Measurements from ENCODE around the gene RRP12. TPM values are rescaled to one million over a fixed set of nuclear protein-coding genes. Genes with fewer than 3 reads are reported as not detected.

The RRP12 gene
- total RNA-seq, 4 donors from 2014 or later: 14.8 to 27.6 (median 25.0) TPM

DNA sequence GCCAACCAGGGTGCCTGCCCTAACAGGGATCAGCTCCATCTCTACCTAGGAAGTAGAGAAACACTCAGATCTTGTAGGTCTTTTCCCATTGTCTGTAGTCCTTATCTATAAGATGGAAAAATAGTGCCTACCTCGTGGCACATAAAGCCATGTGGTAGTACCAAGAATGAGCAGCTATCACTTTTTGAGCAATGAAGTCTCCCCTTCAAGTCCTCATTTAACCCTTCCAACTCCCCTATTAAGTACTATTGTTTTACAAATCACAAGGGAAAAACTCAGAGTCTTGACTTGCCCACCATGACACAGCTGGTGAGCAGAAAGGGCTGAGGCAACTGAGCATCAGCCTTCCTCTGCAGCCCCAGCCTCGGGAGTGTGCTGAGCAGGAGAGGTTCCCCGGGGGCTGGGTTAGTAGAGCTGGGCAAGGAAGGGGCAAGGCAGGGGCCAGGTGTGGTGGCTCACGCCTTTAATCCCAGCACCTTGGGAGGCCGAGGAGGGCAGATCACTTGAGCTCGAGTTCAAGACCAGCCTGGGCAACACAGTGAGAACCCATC, 69.9 kb downstream of the RRP12 start:
- H3K36me3 ChIP-seq: no peaks in the 10 kb centered on the region
- H3K4me1 ChIP-seq: peaks cover 0 to 14% of the 10 kb centered on the region in 2 donors
- intact Hi-C loops (cut with DNase I; ENCODE audit: low total_unique reads): no loop called here
- no peak overlapping the region for H3K27ac ChIP-seq
- no peaks in the 10 kb centered on the region for H3K9me3 ChIP-seq
- TF ChIP-seq, protein P1, sequence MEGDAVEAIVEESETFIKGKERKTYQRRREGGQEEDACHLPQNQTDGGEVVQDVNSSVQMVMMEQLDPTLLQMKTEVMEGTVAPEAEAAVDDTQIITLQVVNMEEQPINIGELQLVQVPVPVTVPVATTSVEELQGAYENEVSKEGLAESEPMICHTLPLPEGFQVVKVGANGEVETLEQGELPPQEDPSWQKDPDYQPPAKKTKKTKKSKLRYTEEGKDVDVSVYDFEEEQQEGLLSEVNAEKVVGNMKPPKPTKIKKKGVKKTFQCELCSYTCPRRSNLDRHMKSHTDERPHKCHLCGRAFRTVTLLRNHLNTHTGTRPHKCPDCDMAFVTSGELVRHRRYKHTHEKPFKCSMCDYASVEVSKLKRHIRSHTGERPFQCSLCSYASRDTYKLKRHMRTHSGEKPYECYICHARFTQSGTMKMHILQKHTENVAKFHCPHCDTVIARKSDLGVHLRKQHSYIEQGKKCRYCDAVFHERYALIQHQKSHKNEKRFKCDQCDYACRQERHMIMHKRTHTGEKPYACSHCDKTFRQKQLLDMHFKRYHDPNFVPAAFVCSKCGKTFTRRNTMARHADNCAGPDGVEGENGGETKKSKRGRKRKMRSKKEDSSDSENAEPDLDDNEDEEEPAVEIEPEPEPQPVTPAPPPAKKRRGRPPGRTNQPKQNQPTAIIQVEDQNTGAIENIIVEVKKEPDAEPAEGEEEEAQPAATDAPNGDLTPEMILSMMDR (IDR thresholded peaks at IDR 0.05): no peak
- no peak for TF ChIP-seq POLR2A (IDR thresholded peaks at IDR 0.05)
- H3K4me3 ChIP-seq: no peak overlapping the region
- no peaks in the 10 kb centered on the region for H3K27me3 ChIP-seq
- DNase-seq: no peak

DNA sequence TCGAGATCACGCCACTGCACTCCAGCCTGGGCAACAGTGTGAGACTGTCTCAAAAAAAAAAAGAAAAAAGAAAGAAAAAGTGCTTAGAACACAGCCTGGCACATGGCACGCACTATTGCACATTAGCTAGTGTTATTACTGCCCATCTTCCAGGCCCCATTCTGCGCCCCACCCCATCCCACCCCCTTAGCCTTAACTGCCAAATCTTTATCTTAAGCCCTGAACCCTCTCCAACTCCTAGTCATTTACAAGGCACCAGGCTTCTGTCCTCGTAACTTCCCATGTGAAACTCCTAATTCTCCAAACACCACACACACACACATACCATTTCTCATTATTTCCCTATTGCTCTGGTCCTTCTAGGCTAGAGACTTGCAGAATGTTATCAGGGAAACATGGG, 71.4 kb downstream of the RRP12 start:
- H3K36me3 ChIP-seq: no peaks in the 10 kb centered on the region
- DNase-seq: no peak
- intact Hi-C loops (cut with DNase I; ENCODE audit: low total_unique reads): no loop called here
- H3K27ac ChIP-seq: no peak overlapping the region
- H3K4me3 ChIP-seq: no peak overlapping the region
- H3K27me3 ChIP-seq: no peaks in the 10 kb centered on the region
- peaks cover 0 to 14% of the 10 kb centered on the region in 2 donors for H3K4me1 ChIP-seq
- no peaks in the 10 kb centered on the region for H3K9me3 ChIP-seq
- no peak for TF ChIP-seq POLR2A (IDR thresholded peaks at IDR 0.05)
- TF ChIP-seq, protein P1 (IDR thresholded peaks at IDR 0.05): no peak

DNA sequence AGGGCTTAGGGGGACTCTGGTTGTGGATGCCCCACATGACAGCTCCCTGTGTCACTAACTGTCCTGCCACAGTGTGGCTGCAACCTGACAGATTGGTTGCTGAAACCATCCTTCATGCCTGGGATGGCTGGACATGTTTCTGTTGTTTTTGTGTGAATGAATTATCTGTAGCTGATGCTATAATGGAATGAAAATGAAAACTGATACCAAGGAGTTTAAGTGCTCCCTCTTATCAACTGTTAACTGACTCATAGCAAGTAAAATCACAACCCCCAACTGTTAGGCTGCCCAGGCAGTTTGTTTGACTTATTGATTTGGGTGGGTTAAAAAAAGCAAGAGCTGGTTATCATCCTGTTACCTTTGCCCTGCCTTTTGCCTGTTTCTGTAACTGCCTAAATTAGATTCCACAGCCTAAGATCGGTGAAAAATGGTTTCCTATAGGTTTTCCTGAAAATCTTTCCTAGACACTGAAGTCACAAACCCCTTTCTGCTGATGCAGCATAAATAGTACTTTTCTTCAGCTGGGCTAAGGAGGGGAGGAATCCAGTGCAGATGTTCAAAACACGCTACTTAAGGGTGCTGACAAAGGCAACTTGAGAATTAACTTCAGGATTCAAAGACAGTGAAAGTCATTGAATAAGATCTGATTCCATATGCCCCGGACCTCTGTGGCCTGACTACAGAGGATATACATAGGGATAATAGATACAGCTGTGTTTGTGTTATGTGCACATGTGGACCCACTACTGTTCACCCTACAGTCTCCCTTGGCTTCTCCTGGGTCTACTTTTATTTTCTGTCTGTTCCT, 72.3 kb downstream of the RRP12 start:
- H3K36me3 ChIP-seq: no peaks in the 10 kb centered on the region
- H3K9me3 ChIP-seq: no peaks in the 10 kb centered on the region
- no peak overlapping the region for H3K27ac ChIP-seq
- intact Hi-C loops (cut with DNase I; ENCODE audit: low total_unique reads): no loop called here
- H3K27me3 ChIP-seq: no peaks in the 10 kb centered on the region
- H3K4me1 ChIP-seq: peaks cover 0 to 14% of the 10 kb centered on the region in 2 donors
- TF ChIP-seq, protein P1 (IDR thresholded peaks at IDR 0.05): no peak
- TF ChIP-seq POLR2A (IDR thresholded peaks at IDR 0.05): no peak
- H3K4me3 ChIP-seq: no peak overlapping the region
- DNase-seq: no peak

DNA sequence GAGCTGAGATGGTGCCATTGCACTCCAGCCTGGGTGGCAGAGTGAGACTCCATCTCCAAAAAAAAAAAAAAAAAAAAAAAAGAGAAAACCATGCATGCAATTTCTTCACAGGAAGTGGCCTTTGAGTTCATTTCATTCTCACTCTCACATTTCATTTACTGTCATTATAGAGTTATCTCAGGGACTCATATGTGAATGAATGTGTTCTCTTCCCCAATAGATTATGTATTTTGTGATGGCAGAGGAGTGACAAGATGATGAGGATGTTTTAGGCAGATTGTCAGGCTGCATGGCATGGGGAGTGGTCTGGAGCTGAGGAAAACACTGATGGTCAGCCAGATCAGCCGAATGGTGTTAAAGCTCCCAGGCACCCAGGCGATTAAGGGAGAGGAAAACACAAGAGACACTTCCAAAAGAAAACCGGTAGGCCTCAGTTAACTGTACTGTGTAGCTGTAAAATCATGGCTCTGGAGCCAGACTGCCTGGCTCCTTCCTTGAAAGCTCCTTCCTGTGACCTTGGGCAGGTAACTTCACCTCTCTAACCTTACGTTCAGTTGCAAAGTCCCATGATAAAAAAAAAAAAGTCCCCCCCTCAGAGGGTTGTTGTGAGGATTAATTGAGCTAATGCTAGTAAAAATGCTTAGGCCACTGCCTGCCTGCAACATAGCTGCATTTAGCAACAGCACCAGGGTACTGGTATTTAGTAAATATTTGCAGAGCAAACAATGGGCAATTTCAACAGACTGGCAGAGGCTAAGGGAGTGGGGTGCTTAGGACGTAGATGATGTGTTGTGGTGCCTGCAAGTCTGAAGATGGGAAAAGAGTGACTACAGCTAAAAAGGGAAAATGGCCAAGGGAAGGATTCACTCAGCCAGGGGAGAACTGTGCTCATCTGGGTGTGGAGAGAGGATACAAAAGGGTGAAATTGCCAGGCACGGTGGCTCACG, 73.5 kb downstream of the RRP12 start:
- Histone ChIP-seq H3K9me3 (no peaks in the 10 kb centered on the region), H3K27ac (no peak overlapping the region), H3K4me1 (peaks cover 0 to 14% of the 10 kb centered on the region in 2 donors), H3K36me3 (no peaks in the 10 kb centered on the region), H3K4me3 (no peak overlapping the region), H3K27me3 (no peaks in the 10 kb centered on the region)
- intact Hi-C loops (cut with DNase I; ENCODE audit: low total_unique reads): no loop called here
- DNase-seq: no peak
- TF ChIP-seq, protein P1 (IDR thresholded peaks at IDR 0.05): no peak
- TF ChIP-seq POLR2A (IDR thresholded peaks at IDR 0.05): no peak

Data from uterus (tissue), 4 donors.